PC-9 (cell line): Measurements from ENCODE around the gene MAPT.

Experiments used
- CTCF ChIP-seq: fragments of 200-600 bp; sonication (generic); conservative IDR thresholded peaks from 2 replicates; pipeline ENCODE4 v1.6.1; 2017; ENCODE audit warnings: mixed run types, antibody characterized with exemption, mild to moderate bottlenecking, moderate library complexity
- EZH2 ChIP-seq: fragments of 200-600 bp; sonication (generic); IDR thresholded peaks from 2 replicates; pipeline ENCODE4 v1.8.0; 2017; ENCODE audit warnings: antibody characterized with exemption, low read depth

- no peak for TF ChIP-seq CTCF
- TF ChIP-seq EZH2: no peak
Observed at GRCh38 chr17:45908460-45908859, 14.1 kb downstream of the MAPT start.
